HUDEP-2 (cell line): ENCODE measurements around the gene ADGRE1.

Experiments used
- DNase-seq, 76 experiments: peaks; one replicate each; lab custom pipeline; 2025; ENCODE audit not compliant: unreplicated experiment in 76 of 76; lab: John Stamatoyannopoulos, UW

ADGRE1 gene

DNA sequence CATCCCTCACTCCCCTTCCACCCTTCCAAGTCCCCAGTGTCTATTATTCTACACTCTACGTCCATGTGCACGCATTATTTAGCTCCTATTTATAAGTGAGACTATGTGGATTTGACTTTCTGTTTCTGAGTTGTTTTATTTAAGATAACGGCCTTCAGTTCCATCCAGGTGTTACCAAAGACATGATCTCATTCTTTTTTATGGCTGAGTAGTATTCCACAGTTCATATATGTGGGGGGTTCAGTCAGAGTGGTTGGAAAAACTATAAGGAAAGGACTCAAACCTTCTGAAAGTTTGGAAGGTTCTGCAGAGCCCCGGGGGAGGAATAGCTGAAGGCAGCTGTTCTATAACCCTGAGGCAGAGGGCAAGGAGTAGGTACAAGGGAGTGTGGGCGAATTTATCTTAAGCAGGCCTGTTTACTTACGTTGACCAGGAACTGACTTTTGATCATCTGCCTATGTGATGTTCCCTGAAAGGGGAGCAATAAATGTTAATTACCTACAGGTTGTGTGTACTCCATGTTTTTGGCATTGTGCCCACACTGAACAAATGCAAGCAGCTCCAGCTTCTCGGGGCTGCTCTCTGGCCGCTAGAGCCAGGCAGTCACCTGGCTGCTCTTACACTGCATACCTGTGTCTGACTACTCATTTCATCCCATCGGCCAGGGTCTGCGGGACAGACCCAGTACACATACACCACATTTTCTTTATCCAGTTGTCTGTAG lies 13.5 kb upstream of the ADGRE1 start:
- DNase-seq = no peak

DNA sequence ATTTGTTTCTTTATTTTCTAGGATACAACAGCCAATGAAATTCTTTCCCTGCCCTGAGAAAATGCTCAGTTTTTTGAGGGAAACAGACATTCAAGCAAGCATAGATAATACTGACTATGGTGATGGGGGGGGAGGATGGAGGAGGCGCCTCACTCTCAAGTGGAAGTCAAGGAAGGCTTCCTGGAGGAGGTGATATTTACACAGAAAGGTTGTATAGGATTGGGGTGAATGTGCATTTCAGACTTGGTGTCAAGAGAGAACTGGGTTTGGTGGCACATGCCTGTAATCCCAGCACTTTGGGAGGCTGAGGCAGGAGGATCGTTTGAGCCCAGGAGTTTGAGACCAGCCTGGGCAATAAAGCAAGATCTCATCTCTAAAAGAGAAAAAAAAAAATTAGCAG lies 12.2 kb upstream of the ADGRE1 start:
- no peak for DNase-seq

DNA sequence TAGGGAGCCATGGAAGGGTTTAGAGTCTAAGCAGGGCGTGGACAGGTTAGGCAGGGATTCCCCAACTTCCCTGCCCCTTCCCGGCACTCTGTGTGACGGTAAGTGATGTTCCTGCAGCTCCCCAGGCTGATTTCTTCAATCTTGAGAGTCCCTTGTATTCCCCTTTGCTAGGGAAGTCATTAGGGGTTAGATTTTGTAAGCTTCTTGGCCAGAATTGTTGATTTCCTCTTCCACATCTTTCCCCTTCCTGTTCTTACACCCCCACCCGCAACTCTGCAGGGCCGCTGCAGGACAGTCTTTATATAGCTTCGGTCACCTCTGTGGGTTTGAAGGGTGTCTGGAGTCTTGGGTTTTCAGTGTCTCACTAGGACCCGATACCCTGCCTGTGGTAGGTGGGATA lies 10.6 kb upstream of the ADGRE1 start:
- DNase-seq = no peak

DNA sequence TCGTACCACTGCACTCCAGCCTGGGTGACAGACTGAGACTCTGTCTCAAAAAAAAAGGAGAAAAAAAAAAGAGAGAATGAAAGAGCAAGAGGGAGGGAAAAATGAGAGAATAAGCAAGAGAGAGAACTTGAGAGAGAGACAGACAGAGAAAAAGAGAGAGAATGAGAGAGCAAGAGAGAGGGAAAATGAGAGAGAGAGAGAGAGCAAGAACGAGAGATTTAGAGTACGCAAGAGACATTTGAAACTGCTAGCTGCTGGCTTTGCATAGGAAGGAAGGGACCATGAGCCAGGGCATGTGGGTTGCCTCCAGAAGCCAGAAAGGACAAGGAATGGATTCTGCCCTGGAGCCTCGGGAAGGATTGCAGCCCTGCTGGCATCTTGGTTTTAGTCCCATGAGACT lies 9.6 kb upstream of the ADGRE1 start:
- DNase-seq = no peak

DNA sequence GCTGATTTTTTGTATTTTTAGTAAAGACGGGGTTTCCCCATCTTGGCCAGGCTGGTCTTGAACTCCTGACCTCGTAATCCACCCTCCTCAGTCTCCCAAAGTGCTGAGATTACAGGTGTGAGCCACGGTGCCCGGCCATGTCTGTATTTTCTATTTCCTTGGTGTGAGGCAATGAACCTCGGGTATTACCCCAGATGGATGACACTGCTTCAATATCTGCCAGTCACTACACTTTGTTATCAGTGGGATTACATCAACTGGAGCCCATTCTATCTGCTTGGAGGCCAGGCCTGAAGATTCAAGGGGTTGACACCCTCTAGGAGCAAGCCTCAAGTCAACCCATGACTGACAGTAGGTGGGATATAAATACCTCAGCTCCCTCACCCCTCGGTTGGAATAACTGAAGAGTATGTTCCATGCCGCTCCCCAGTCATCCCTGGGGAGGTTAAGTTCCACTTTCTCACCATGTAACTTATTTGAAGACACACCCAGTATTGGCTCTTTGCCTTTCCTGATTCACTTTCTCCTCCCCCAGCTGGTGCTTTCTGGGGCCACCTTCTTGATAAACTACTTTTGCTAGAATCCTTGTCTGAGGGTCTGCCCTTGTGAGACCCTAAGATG lies 992 bp upstream of the ADGRE1 start:
- no peak for DNase-seq

DNA sequence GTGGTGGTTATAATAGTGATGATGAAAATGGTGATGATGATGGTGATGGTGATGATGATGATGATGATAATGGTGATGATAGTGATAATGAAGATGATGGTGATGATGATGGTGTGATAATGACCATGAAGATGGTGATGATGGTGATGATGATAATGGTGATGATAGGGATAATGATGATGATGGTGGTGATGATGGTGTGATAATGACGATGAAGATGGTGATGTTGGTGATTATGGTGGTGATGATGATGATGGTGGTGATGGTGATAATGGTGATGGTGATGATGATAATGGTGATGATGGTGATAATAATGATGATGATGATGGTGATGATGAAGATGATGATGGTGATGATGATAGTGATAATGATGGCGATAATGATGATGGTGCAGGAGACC lies 1.6 kb downstream of the ADGRE1 start:
- no peak for DNase-seq

DNA sequence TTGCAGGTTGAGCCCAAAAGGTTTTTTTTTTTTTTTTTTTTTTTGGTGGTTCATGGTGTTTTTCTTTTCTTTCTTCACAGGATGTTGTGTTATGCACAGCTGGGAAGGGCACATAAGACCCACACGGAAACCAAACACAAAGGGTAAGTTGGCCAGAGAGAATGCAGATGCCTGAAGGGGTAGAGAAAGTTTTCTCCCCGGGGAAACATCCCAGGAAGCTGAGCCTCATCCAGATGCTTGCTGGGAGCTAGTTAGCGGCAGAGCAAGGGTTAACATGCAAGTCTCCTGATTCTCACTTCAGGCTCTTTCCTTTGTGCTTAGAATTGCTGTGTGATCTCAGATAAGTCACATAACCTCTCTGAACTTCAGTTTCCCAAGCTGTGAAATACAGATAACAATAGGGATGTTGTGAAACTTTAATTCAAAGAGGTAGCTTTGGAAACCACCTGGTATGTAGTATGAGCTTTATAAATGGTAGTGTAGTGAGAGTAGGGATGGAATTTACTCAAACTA lies 3.1 kb downstream of the ADGRE1 start:
- DNase-seq = no peak

DNA sequence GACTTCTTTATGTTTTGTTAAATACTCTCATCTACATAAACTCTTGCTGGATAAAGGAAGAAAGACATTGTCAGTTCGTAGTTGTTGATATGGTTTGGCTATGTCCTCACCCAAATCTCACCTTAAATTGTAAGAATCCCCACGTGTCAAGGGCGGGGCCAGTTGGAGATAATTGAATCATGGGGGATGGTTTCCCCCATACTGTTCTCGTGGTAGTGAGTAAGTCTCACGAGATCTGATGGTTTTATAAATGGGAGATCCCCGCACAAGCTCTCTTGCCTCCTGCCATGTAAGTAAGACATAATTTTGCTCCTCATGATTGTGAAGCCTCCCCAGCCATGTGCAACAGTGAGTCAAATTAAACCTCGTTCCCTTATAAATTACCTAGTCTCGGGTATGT lies 3.6 kb downstream of the ADGRE1 start:
- DNase-seq = no peak

DNA sequence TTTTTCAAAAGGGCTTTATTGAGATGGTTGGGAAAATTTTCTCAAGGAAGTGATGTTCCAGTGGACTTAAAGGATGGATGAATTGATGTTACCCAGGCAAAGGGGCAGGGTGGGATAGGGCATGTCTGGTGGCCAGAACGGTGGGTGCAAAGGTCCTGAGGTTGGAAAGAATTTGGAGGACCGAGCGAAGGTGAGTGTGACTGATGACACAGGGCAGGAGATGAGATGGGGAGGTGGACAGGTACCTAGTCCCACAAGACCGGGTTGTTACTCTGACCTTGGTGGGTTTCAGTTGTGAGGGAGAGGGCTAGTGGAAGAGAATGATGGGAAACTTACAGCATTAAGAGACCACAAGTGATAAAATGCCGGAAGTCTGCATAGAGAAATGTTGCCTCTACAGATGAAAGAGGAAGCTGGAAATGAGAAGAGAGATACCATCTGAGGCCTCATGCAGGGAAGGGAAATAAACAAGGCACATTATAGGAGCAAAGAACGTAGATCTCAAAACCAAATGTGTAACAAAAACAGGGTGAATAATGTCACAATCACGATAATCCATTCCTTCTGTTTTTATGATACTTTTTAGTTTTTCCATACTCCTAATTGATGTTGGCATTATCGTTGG lies 4.5 kb downstream of the ADGRE1 start:
- no peak for DNase-seq

DNA sequence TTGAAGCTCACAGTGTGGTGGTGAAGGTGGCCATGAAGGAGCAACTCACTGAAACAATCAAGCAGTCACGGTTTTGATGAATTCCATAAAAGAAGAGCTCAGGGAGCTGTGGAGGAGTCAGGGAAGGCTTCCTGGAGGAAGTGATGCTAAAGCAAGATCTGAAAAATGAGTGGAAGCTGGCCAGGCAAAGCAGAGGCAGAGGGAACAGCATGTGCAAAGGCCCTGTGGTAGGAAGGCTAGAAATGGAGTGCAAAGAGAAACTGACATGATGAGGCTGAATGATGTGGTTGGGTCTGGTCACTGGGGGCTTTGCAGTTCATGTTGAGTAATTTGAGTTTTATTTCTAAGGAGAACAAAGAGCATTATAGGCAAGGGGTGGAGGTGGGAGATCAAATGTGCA lies 6.9 kb downstream of the ADGRE1 start:
- no peak for DNase-seq

DNA sequence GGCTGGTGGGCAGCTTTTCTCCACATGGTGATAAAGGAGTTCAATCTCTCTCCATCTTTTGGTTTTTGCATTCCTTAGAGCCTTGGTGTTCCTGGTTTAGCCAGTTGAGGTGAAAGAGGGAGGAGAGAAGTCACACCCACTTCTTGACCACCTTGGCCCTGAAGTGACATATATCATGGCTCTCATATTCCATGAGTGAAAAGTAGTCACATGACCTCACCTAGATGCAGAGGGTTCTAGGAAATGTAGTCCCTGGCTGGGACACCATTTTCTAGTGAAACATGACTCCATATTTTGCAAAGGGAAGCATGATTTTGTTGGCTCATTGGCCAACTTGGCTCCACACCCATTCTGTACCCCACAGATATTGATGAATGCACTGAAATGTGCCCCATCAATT lies 16.1 kb downstream of the ADGRE1 start:
- DNase-seq = no peak

DNA sequence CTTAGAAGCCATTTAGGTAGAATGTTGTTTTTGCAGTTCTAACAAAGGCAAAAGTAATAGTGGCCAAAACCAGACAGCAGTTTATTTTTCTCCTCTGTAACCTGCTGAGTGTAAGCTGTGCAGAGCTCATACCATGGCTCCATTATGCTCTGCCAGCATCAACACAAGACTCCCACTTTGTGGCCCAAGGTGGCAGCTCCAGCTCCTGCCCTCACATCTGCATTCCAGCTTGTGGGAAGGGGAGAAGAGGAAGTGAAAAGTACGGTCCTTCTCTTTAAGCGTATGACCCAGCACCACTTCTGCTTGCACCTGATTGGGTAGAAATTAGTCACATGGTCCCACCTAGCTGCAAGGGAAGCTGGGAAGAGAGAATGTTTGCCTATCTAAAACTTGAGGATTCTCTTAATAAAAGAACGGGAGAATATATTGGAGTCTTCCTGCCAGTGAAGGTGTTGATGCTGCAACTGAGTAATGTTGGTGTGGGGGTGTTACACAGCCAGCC lies 19.2 kb downstream of the ADGRE1 start:
- DNase-seq = no peak

DNA sequence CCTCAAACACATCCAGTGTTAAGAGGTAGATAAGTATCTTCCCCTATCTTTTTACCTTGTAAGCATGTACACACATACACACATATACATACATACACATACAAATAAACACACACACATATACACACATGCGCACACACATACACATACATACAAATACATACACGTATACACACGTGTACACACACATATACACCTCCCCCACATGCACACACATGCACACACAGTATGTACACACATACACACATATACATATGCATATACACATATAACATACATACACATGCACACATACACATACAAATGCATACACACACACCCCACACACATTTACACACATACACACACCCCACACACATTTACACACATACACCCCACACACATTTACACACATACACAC lies 24.1 kb downstream of the ADGRE1 start:
- DNase-seq = no peak

DNA sequence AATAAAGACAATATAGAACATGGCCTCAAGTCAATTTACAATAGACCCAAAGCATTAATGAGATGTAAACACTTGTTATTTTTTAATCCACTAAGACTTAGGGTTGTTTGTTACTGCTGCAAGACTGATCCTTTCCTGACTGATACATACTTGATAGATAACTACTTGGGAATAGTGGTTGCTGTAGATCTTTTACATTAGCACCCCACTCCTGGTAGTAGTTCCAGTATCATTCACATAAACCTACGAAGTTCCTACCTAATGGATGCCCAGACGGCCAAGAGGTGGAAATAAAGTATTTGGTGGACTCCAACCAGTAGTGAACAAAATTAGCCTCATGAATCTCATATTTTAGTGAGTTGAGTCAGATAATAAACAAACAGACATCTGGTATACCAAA lies 26.9 kb downstream of the ADGRE1 start:
- DNase-seq = no peak

DNA sequence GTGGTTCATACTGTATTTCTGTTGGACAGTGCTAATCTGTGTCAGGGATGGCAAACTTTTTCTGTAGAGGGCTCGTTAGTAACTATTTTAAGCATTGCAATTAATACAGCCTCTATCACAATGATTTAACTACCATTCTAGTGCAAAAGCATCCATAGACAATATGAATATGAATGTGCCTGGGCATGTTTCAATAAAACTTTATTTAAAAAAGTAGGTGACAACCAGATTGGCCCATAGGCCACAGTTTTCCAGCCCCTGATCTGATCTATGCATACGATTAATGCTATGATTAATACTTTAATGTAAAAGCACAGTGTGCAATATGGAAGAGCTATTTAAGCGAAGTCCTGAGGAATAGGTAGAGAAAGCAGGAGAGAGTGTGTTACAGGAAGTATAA lies 29.6 kb downstream of the ADGRE1 start:
- no peak for DNase-seq

DNA sequence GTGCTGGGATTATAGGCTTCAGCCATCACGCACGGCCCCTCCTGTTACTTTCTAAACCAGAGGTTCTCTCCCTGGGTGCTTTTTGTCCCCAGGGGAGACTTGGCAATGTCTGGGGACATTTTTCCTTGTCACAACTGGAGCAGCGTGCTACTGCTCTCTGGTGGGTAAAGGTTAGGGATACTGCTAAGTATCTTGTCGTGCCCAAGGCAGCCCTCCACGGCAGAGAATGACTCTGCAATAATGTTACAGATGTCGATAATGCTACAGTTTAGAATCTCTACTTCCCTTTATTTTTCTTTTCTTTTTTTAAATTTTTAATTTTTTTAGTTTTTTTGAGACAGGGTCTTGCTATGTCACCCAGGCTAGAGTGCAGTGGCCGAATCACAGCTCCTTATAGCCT lies 38.0 kb downstream of the ADGRE1 start:
- no peak for DNase-seq

DNA sequence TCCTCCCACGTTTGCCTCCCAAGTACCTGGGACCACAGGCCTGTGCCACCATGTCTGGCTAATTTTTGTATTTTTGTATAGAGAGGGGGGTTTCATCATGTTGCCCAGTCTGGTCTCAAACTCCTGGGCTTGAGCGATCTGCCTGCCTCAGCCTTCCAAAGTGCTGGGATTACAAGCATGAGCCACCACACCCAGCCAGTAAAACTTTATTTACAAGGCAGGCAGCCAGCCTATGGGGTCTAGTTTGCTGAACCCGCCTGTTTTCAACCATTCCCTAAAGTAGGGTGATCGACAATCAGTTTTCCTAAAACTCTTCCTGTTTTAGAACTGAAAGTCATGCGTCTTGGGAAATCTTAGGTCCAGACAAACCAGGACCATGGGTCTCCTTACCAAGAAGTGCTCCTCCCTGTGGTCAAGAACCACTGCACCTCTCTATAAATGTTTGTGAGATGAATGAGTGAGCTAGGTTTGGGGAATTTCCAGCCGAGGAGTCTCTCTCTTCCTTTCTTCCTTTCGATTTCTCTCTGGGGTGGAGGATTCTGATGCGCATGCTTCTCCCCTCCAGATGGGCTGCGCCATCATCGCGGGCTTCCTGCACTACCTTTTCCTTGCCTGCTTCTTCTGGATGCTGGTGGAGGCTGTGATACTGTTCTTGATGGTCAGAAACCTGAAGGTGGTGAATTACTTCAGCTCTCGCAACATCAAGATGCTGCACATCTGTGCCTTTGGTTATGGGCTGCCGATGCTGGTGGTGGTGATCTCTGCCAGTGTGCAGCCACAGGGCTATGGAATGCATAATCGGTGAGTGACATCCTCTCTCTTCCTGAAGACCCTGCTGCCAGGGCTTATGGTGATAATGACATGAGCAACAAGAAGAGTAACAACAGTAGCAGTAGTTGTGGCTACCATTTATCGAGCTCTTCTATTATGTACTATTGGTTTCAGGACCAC lies 38.7 kb downstream of the ADGRE1 start:
- no peak for DNase-seq

DNA sequence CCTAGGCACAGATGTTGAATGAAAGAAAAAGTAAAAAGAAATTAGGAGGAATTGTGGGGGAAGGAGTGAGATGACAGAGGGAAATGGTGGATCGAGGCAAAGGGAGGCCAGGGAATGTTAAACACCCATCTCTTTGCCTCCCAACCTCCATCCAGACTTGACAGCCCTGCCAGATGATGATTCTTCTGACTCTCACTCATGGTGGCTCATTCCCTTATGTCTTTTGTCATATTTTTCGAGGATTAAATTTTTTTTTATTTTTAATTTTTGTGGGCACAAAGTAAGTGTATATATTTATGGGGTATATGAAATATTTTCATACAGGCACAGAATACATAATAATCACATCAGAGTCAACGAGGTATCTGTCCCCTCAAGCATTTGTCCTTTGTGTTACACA lies 42.8 kb downstream of the ADGRE1 start:
- no peak for DNase-seq

DNA sequence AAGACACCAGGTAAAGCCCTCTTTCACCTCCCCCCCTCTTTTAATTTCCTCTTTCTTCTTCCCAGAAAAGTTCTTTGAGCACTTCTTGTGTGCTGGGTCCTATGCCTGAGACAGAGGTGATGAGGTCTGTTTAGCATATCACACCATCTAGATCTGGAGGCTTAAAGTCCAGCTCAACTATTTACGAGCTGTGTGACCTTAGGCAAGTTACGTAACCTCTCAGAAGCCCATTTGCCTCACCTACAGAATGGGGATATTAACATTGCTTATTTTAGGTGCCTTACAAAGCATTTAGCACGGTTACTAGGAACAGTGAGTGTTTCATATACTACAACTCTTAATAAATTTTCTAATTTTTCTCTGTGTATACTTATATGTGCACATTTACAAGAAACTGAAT lies 47.7 kb downstream of the ADGRE1 start:
- no peak for DNase-seq

DNA sequence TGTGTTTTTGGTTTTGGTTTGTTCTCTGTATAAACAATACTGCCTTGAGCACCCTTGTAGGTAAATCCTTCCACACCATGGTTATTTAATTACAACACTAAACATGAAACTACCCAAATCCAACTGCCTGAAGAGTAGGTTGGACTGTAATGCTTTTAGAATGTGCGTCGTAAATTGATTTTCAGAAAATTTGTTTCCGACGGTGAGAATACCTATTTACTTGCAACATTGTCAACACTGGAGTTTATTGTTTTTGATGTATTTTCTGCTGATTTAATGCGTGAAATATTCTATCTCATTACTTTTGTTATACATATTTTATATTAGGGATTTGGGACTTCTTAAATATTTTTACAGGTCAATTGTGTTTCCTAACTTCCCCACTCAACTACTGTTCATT lies 48.2 kb downstream of the ADGRE1 start:
- no peak for DNase-seq

DNA sequence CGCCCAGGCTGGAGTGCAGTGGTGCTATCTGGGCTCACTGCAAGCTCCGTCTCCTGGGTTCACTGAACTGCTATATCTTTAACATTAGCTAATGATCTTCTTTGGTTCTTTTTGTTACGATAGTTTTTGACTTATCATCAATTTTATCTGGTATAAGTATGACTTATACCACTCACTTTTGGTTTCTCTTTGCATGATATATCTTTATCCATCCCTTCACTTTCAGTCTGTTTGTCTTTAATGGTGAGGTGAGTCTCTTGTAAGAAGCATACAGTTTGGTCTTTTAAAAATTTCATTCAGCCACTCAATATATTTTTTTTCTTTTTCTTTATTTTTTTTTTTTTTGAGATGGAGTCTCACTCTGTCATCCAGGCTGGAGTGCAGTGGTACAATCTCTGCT lies 58.4 kb downstream of the ADGRE1 start:
- no peak for DNase-seq
